Brain microvascular endothelial cell (primary cell): ENCODE measurements around the gene CCT6B.

Experiments
- DNase-seq: peaks from one replicate; pipeline ENCODE4 v3.0.0-alpha.2; 2020
- H3K27ac ChIP-seq: fragments of 250-450 bp; sonication (Bioruptor Pico); 2 replicates; pipeline ENCODE4 v1.5.1; 2020; ENCODE audit warnings: mild to moderate bottlenecking, moderate library complexity
- H3K27me3 ChIP-seq: fragments of 250-450 bp; sonication (Bioruptor Pico); replicated peaks from 2 replicates; pipeline ENCODE4 v1.5.1; 2020; ENCODE audit warnings: mild to moderate bottlenecking
- H3K36me3 ChIP-seq: fragments of 250-450 bp; sonication (Bioruptor Pico); replicated peaks from 2 replicates; pipeline ENCODE4 v1.5.1; 2020; ENCODE audit warnings: mild to moderate bottlenecking
- H3K4me3 ChIP-seq: 2 replicates; pipeline ENCODE4 v1.5.1; 2011; ENCODE audit warnings: low read depth, mild to moderate bottlenecking, control low read depth, low read length, moderate library complexity
- CTCF ChIP-seq: IDR thresholded peaks from 2 replicates; pipeline ENCODE4 v1.5.1; 2011; ENCODE audit warnings: low read depth, mild to moderate bottlenecking, moderate library complexity, low read length, control low read depth, inconsistent platforms; ENCODE audit errors: missing control alignments
- in situ Hi-C: cut with HindIII; loops from 2 replicates; pipeline ENCODE4 v1.10.0; 2017; ENCODE audit warnings: low sequenced_read_pairs, low pct_ligation_motif_present

CCT6B gene

DNA sequence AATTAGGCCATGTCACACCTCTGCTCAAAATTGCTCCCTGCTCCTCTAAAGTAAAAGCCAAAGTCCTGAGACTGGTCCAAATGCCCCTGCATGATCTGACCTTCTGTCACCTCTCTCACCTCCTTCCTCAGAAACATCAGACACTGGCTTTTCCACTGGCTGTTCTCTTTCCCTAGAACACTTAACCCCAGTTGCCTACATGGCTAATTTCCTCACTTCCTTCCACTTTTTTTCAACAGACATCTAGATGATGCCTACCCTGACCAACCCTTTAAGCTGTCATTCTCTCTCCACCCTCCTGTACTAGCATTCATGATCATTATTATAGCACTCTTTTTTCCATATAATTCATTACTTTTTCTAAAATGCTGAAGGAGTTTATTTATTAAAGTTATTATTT lies 31.0 kb downstream of the CCT6B start:
- no peak for TF ChIP-seq CTCF
- Histone ChIP-seq H3K36me3 (no peaks in the 10 kb centered on the region), H3K4me3 (no peak overlapping the region), H3K27ac (no peak overlapping the region), H3K27me3 (no peaks in the 10 kb centered on the region)
- DNase-seq, result no peak
- in situ Hi-C loops, result no loop called here

GRCh38 chr17:34926661-34927060 lies 34.6 kb downstream of the CCT6B start:
- TF ChIP-seq CTCF, result no peak
- Histone ChIP-seq H3K27ac (no peak overlapping the region), H3K4me3 (no peak overlapping the region), H3K36me3 (no peaks in the 10 kb centered on the region), H3K27me3 (no peaks in the 10 kb centered on the region)
- no peak for DNase-seq
- in situ Hi-C loops, result no loop called here

GRCh38 chr17:34920676-34921075 lies 40.6 kb downstream of the CCT6B start:
- Histone ChIP-seq H3K4me3 (no peak overlapping the region), H3K27me3 (no peaks in the 10 kb centered on the region), H3K27ac (no peak overlapping the region), H3K36me3 (no peaks in the 10 kb centered on the region)
- no peak for DNase-seq
- in situ Hi-C loops, result no loop called here
- TF ChIP-seq CTCF, result no peak

- Histone ChIP-seq H3K36me3 (no peaks in the 10 kb centered on the region), H3K27ac (no peak overlapping the region), H3K27me3 (no peaks in the 10 kb centered on the region), H3K4me3 (no peak overlapping the region)
- DNase-seq, result no peak
- TF ChIP-seq CTCF, result no peak
- in situ Hi-C loops, result no loop called here
These were observed 43.9 kb downstream of the CCT6B start for GRCh38 chr17:34917381-34917780.

DNA sequence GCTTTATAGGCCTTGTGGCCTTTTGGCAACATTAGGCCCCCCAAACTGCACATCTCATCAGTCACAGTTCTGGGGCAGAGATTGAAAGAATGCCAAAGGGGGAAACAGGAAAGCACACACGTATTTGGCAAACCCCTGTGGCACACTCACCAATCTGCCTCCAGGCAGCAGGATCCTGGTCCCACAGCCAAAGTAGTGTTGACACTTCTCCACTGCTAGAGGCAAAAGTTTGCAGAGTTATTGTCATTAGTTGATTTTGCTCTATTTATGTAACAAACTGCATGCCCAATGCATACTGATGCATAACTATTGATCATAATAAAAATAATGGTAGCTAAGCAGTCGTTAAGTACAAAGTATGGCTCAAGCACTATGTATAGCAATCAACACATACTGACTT lies 45.1 kb downstream of the CCT6B start:
- Histone ChIP-seq H3K27ac (no peak overlapping the region), H3K36me3 (no peaks in the 10 kb centered on the region), H3K27me3 (no peaks in the 10 kb centered on the region), H3K4me3 (no peak overlapping the region)
- TF ChIP-seq CTCF, result no peak
- DNase-seq, result no peak
- in situ Hi-C loops, result no loop called here

DNA sequence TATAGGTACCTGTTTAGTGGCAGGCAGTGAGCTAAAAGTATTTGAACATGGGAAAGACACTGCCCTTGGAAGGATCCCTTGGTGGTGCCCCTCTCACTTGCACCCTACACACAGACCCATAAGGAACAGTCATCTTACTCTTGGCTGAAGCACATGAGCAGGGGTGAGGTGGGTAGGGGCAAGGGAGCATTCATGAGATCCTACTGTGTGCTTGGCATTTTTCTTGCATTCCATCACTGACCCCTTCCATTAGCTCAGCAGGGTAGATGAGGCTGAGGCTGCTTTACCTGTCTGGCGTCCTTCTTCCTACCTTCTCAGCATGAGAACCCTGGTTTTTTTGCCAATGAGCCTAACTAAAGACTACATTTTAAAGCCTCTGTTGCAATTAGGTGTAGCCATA lies 48.3 kb downstream of the CCT6B start:
- Histone ChIP-seq H3K4me3 (no peak overlapping the region), H3K36me3 (no peaks in the 10 kb centered on the region), H3K27me3 (no peaks in the 10 kb centered on the region)

More for the DNA sequence above, 48.3 kb downstream of the CCT6B start:
- H3K27ac ChIP-seq, result no peak overlapping the region
- in situ Hi-C loops, result no loop called here
- DNase-seq, result no peak
- TF ChIP-seq CTCF, result no peak
